HG02885 (cell line): ENCODE data around the gene EHD4.

Experiments used
- ATAC-seq: cut with Tn5 transposase; IDR thresholded peaks from one replicate; pipeline ENCODE4 v1.9.1; 2021; ENCODE audit warnings: mild to moderate bottlenecking; ENCODE audit not compliant: unreplicated experiment, poor library complexity

Gene EHD4

GRCh38 chr15:41925086-41925608 is 47.2 kb downstream of the EHD4 start:
- ATAC-seq = no peak

GRCh38 chr15:41923401-41923997 is 48.9 kb downstream of the EHD4 start:
- ATAC-seq = no peak

DNA sequence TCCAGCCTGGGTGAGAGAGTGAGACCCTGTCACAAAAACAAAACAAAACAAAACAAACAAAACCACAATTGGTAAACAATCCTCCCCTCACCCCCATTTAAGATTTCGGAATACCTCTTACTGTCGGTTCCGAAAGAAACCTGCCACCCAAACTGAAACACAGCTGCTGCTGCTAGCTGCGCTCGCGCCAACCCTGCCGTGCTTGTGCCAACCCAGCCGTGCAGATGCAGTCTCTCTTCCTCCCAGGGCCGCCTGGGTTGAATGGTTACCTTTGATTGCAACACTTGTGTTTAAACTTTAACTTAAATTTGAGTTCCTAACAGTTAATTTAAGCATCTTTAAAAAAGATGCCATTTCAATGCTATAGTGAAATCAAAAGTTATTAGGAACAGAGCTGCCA is 50.0 kb downstream of the EHD4 start:
- no peak for ATAC-seq

- no peak for ATAC-seq
These were observed 50.7 kb downstream of the EHD4 start for GRCh38 chr15:41921639-41922038.

- no peak for ATAC-seq
These were observed 51.2 kb downstream of the EHD4 start for GRCh38 chr15:41921167-41921566.

- no peak for ATAC-seq
These were observed 52.3 kb downstream of the EHD4 start for GRCh38 chr15:41919954-41920538.

DNA sequence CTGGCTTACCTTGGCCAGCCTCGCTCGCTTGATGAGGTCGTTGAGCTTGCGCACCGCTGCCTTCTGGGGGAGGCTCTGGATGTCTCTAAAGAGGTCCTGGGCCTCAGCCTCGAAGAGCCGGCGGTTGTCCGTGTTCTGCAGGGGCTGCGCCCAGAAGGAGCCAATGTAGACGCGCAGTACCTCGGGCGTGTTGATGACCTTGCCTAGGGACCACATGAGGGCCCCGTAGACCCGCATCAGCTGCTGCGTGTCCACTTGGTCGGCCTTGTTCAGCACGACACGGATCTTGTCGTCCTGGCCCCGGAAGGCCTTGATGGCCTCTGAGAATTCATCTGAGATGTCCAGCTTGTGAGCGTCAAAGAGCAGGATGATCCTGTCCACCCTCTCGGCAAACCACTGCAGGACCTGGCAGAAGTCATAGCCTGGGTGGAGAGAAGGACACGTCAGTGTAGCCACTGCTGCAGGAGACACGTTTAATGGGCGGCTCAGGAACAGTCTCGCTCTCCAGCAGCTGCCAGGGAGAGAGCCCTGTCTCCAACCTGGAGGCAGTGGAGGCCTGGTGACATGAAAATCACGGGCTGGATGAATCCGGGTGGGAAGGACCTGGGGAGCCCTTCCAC is 53.0 kb downstream of the EHD4 start:
- ATAC-seq = no peak

GRCh38 chr15:41918506-41919126 is 53.7 kb downstream of the EHD4 start:
- no peak for ATAC-seq

DNA sequence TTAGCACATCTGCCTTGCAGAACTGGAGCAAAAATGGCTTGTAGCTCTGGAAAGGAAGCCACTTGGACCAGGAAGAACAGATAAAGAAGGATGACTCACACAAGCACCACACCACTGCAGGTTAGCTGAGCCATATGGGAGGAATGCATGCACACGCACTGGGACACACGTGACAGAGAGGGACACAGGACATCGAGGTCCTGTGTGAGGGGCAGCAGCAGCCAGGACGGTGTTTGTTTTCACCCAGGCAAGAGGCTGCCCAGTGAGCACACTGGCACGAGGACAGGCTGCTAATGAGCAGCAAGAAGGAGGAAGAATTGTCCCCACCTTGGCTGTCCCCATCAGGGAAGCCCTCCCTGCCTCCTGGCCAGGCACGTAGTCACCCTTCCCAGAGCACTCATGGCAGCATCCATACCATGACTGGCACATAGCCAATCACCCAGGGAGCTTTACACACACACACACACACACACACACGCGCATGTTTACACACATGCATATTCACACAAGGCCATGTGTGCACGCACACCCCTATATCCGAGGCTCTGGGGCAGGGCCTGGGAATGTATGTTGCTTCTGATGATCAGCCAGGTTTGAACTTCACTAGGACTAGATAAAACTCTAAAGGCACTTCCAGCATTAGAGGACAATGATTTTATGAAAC is 54.5 kb downstream of the EHD4 start:
- no peak for ATAC-seq

- no peak for ATAC-seq
These were observed 56.9 kb downstream of the EHD4 start for GRCh38 chr15:41915255-41915994.

DNA sequence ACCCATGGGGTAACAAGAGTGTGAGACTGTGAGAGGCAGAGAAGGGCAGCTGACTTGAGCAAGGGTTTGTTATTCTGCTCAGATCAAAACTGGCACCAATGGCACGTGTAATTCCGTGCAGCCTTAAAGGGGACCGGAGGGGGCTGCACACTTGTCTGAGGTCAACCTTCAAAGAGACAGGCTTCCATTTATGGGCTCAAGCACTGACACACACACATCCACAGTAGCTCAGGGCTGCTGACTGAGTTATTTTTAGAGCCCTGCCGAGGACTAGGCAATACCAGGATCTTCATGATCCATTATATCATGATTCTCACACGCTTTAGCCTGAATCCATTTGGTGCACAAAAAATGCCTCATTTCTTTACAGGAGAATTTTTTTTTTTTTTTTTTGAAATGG is 57.9 kb downstream of the EHD4 start:
- ATAC-seq = no peak

DNA sequence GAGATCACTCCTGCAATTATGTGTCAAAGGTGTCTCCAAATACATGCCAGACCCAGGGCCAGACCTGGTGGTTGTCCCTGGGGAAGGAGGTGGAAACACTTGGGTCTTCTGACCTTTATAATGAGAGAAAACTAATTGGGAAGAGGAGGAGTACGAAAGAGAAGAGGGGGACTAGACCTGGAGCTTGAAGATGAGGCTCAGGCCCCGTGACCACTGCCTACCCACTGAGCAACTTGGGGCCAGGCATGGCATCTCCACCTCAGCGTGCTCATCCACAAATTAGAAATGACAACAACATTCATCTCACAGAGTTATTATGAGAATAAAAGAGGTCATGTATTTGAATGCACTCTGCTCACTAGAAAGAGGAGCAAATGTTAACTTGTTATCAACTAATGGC is 59.1 kb downstream of the EHD4 start:
- no peak for ATAC-seq

- ATAC-seq = no peak
These were observed 60.5 kb downstream of the EHD4 start for GRCh38 chr15:41911691-41912345.

GRCh38 chr15:41908736-41909461 is 63.5 kb downstream of the EHD4 start:
- ATAC-seq = no peak

DNA sequence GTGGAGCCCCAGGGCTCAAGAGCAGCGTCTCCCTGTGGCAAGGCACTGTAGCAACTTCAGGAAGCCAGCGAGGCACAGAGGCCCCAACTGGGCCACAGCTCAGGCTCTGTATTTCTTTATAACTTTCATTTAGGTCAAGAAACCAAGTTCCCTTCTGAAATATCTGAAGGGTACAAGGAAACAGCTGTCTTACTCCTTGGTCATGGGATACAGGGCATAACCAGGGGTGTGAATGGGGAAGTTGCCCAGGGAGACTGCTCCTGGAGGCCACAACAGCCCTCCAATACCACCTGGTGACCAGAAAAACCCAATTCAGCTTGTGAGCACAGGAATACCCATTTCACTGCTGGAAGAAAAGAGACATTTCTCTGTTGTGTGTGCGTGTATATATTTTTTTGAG is 65.2 kb downstream of the EHD4 start:
- ATAC-seq = no peak

DNA sequence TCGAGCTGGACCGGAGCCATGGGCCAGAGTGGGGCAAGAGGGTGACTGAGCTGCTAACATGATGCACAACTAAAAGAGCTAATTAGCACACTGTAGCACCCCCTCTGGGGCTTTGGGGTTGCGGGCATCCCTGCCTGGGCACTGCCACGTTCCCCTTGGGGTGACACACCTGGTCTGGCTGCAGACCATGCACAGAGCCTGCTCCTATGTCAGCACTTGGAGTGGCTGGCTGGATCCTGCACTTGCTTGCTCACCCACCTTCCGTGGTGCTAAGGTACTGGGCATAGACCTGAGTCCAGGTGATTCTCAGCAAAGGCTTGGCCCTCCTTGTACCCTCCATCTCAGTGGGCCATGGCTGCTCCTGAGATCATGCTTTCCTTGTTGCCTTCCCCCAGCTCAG is 65.7 kb downstream of the EHD4 start:
- ATAC-seq = no peak

GRCh38 chr15:41905036-41905793 is 67.1 kb downstream of the EHD4 start:
- no peak for ATAC-seq

DNA sequence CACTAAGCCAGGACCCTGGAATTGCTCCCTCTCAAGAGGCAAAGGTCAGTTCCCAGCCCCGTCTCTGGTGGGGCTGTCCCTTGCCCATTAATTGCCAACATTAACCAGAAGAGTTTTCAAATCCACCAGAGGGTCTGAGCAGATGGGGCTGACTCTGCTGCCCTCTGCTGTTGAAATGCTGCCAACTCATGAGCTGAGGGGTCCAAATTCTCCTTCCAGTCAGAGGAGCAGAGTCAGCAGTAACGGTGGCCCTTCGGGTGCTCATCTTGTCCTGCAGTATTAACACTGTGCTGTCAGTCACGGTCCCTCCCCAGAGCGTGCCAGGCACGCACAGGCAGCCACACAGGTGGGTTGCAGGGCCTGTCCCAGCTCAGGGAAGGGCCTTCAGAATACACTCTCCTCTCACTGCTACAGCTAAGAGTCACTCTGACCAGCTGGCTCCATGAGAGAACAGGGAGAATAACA is 67.8 kb downstream of the EHD4 start:
- ATAC-seq = peak; percentile 56
